GM21737 (cell line): Measurements from ENCODE around the gene C2orf42.
"Not testable (repeated sequence)": the region's sequence is repeated elsewhere in the genome, so short reads cannot be mapped to it uniquely, and the experiment has no call there.

Source experiments
- ATAC-seq: cut with Tn5 transposase; IDR thresholded peaks from one replicate; pipeline ENCODE4 v1.9.1; 2021; ENCODE audit warnings: mild to moderate bottlenecking, moderate library complexity; ENCODE audit not compliant: unreplicated experiment

C2orf42 gene

GRCh38 chr2:70104231-70105111, 86.3 kb downstream of the C2orf42 start:
- no peak for ATAC-seq

- no peak for ATAC-seq
These were observed 87.2 kb downstream of the C2orf42 start for GRCh38 chr2:70103531-70104061.

DNA sequence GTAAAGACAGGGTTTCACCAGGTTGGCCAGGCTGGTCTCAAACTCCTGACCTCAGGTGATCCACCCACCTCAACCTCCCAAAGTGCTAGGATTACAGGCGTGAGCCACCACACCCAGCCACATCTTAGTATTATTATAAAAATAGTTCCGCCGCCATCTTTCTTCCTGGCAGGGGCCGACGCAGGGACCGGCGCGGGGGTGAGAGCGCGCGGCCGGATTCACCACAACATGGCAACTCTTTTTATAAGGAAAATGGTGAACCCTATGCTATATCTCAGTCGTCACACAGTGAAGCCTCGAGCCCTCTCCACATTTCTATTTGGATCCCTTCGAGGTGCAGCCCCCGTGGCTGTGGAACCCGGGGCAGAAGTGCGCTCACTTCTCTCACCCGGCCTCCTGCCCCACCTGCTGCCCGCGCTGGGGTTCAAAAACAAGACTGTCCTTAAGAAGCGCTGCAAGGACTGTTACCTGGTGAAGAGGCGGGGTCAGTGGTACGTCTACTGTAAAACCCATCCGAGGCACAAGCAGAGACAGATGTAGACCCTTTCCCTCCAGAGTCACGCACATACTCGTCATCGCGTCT, 88.4 kb downstream of the C2orf42 start:
- ATAC-seq = not testable (repeated sequence)

DNA sequence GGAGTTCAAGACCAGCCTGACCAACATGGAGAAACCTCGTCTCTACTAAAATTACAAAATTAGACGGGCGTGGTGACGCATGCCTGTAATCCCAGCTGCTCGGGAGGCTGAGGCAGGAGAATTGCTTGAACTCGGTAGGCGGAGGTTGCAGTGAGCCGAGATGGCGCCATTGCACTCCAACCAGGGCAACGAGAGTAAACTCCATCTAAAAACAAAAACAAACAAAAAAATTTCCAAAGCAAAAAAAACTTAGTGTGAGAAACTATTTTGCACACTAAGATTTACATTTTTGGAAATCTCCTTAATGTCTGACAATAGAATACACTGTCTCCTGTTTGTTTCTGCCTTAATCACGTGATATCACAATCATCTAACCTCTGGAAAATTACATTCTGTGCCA, 89.1 kb downstream of the C2orf42 start:
- not testable (repeated sequence) for ATAC-seq

- ATAC-seq = no peak
These were observed 89.6 kb downstream of the C2orf42 start for GRCh38 chr2:70101174-70101573.
